HG02759 (cell line): ENCODE results near the gene LAMA4.

Source experiments
- ATAC-seq: cut with Tn5 transposase; IDR thresholded peaks from one replicate; pipeline ENCODE4 v1.9.1; 2021; ENCODE audit warnings: mild to moderate bottlenecking, moderate library complexity; ENCODE audit not compliant: unreplicated experiment

LAMA4 gene

DNA sequence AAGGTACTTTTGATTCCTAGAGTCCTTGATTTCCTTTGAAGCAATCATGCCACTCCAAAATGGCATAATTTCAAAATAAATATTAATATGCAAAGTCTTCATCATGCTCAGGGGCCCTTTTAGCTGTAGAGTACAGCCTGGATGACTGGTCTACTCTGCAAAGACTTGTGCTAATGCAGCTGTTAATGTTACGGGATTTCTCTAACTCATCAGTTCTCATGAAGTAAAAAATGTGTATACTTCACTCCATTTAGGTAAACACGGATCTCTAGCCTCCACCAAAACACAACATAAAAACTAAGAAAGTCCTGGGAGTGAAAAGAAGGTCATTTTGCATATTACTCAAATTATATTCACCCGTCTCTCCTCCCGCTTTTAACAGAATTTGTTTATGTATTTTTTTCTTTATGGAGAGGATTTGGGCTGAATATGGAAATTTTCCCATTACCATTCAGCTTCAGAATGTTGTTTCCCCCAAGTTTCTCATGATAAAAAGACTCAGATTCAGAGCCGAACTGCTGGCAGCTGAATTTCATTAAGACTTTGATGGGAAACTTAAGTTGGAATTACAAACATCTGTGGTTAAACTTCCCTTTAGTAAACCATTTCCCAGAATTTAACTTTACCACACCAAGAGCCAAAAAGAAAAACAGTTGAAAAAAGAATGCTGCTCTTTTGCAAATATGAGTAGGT lies 8.7 kb downstream of the LAMA4 start:
- ATAC-seq: no peak

DNA sequence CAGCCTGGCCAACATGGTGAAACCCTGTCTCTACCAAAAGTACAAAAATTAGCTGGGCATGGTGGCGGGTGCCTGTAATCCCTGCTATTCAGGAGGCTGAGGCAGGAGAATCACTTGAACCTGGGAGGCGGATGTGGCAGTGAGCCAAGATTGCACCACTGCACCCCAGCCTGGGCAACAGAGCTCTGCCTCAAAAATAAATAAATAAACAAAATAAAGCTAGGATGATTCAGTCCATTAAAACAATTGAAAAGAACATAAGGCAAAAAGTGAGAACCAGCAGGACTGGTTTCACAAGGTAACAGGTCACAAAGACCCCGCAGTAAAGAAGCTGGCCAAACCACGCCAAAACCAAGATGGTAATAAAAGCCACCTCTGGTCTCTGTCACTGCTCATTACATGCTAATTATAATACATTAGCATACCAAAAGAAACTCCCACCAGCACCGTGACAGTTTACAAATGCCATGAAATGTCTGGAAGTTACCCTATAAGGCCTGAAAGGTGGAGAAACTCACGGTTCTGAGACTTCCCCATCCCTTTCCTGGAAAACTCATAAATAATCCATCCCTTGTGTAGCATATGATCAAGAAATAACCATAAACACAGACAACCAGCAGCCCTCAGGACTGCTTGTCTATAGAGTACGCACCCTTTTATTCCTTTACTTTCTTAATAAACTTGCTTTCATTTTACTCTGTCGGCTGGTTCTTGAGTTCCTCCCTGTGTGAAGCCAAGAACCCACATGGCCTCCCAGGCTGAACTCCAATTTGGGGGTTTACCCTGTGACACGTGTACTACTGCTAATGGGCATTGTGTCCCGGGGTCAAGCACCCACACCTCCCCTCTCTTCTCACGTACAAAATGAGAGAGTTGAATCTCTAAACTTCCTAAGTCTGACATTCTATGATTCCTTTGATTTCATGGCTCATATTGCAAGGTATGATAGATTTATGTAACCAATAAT lies 10.2 kb downstream of the LAMA4 start:
- ATAC-seq: no peak

DNA sequence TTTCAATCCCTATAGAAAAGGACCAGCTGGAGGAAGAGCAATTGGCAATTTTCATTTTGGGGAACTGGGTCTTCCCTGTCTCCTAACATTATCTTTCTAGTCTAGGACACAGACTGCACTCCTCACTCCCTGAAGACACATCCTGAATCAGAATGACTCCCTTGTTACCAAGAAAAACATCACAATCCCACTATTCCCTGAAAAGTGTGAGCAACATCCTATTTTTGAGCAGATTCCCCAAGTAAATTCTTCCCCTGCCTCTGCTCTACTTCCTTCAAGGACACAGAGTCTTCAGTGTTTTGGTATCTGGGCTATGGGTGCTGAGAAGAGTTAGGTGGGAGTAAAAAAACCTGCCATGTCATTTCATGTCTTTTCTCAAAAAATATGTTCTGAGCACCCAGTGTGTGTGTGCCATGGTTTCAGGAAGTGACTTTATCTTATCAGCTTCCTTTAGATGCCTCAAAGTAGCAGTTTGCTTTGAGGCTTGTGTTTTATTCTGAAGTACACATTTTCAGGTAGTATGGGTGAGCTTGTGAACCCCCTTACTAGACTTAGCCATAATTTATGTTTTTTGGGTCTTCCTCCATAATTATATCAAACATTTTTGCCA lies 12.4 kb downstream of the LAMA4 start:
- no peak for ATAC-seq

DNA sequence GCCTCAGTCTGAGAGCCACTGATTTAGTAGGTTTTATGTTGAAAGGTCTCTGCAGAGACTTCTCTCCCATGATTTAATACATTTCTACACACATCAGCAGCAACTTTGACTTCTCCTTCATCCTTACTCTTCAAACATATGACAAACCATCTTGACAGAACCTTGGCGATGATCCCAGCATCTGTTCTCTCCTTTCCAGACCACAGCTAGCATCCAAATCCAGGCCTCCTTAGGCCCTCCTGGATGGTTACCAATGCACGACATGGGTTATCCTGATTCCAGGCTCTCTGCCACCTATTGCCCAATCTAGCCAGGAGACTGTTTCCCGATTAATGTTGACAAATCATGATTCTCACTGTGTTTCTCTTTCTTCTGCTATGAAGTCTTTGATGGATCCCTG lies 16.8 kb downstream of the LAMA4 start:
- ATAC-seq: no peak

DNA sequence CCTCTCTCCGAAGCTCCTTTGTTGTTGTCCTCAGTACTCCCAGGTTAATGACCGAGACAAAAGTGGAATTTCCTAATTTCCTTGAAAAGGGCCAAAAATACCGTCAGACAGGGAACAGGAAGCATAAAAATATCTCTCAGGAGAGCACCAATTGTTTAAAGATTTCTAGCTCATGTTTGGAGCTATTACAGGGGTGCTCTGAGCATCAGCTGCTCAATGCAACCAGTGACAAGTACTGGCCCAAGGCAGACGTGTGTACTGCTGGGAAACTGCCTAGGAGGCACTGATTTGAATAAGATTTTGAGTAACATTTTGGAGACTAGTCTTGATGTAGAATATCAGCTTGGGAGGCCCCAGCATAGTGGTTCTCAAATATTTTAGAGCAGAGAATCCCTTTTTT lies 17.3 kb downstream of the LAMA4 start:
- no peak for ATAC-seq

DNA sequence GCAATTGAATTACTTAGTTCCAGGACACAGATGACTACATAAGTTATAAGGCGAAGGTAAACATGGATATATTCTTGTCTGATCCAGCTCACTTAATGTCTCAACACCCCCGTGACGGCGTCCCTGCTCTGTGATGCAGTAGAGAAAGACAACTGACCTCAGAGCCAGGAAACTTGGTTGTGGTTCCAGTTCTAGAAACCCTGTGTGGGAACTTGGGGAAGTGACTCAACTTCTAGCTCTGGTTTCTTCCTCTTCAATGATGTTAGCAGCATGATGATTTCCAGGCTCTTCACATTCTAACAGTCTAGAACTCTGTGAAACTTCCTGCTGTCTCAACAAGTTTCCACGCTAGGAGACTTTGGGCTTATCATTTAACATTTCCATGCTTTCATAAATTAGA lies 18.4 kb downstream of the LAMA4 start:
- no peak for ATAC-seq

DNA sequence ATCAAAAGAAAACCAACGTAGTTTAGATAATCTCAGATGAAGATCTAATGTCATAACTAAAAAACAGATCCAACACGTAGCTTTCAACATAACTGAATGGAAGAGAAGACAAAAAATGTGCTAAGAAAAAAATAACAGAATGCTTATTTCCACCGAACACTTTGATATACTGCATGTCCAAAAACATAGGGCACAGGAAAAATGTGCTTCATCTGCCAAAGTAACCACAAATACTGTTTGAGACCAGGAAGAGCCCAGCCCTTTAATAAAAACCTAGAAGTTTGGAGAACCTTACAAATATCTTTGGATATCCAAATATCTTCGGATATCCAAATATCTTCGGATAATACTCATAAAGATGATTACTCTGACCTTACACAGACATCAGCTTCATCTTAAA lies 19.8 kb downstream of the LAMA4 start:
- ATAC-seq: no peak

DNA sequence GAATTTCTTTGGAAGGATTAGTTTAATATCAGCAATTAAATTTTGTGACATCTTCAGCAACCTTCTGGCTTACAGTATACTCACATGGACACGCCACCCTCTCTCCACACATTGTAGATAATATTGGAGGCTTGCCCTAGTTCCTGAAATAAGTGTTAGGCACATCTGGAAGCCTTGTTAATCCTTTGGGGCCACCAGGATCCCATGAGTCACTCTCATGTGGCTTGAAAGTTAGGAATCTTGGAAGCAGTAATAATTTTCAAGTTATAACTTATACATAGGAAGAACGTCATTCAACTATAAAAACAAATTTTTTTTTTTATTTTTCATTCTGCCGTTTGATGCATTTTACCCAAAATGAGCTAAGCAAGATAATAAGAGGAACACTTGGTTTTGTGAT lies 20.5 kb downstream of the LAMA4 start:
- ATAC-seq: no peak

DNA sequence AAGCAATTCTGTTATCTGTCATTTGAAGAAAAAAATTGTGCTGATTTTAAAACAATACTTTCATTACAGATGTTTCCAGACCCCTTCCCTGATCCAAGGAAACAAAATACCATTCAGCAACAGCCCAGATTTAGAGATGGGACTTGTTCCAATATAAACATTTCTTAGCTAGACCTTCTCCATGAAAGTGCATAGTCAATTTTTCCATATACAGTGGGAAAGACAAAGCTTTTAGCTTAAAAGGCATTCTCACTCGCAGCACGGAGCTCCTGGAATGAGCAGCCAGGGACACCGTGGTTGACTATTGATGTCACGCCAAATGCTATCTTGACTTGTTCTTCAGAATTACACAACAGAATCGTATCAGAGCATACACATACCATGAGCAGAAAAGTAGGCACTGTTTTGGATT lies 21.5 kb downstream of the LAMA4 start:
- no peak for ATAC-seq

DNA sequence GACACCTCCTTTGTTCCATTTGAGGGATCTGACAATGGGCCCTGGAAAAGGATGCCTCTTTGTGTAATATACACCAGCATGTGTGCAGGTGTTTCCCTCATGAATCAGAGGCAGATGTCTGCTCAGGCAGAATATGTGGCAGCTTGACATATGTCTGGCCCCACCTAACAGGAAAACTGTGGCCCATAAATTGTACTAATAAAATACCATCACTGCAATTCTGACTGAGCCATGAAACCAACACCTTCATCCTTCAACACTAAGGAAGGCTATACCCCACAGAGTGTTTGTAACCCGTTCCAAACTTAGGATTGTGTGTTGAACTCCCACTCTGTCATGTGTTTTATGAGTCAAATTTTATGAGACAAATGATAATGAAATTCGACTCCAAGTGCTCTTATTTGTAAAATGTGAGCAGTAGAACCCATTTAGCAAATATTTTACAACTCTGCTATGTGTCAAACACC lies 22.7 kb downstream of the LAMA4 start:
- no peak for ATAC-seq

DNA sequence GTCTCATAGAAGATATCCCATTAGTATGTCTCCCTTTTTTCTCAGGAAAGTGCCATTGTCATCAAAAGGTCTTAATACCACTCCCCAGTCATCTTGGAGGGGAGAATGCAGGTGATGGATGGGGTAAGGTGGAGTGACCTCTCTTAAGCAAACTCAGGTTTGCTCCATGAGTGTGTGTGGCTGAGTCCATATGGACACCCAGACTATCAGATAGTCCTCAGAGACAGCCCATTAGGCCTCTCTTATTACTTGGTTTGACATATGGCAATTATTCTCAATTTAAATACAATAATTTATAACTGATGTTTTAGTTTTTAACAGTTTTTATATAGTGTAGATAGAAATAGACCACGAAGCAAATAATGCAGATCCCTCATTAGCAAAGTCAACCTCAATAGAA lies 23.2 kb downstream of the LAMA4 start:
- no peak for ATAC-seq

DNA sequence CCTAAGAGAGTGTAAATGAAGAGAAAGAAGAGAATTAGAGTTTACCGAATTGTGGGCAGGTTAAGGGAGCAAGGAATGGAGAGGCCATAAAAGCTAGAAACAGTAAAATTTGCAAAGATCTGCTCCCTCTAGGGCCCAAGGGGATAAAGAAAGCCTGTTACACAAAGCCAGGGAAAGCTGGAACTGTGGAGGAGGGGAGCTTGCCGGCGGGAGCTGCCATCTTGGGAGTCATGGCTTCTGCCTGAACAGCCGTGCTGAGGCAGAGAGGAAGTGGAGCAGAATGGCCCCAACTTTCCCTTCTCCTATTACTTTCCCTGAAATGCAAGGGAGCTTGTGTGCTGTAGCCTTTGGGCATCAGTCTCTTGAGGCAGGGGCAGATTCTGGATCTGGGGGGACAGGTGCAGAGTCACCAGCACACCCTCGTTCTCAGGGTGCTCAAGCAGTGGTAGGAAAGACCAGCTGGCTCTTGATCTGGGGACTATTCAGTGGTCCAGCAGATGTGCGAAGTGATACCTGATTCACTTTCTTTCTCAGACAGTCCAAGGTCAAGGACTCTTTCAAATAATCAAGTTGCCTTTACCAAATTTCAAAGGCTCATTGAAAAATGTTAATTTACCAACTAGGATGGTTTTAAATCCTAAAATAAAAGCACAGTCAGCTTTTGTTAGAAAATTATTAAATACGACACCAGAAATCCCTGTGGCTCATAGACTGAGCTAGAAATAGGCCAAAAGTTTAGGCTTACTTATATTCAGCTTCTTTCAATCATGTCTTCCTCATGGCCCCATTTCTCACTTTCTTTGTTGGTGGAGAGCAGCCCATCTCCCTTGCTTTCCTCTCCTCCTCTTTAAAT lies 25.7 kb downstream of the LAMA4 start:
- no peak for ATAC-seq

DNA sequence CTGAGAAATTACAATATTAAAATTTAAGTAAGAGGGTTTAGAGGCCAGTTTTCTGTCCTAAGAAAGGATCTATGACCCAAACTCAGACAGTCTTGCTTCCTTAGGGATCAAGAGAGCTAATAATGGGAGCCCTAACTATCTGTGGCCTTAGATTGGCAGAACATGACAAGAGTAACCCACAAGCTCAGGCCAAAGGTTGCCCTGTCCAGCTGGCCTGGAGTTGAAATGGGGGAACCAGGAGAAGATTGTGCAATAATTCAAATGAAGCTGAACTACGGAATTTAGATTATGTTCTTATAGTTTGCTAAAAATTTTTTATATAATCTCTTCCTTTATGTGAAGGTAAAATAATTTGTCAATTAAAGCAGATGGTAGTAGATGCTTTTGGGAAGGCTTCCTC lies 26.4 kb downstream of the LAMA4 start:
- no peak for ATAC-seq

DNA sequence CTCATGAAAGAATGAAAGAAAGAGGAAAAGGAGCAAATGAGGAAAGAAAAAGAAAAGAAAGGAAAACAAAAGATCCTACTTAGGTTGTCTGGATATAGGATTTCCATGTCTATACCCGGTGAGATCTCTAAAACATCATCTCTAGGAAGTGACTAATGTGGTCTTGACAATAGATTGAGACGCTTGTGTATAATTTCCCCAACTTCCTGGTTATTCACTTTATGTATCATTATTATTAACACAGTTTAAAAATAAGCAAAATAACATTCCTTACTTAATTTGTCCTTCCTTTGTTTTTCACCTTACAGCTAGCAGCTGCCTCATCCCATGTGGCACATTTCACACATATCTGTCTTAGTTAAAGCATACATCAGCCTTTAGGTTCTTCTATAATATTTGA lies 27.0 kb downstream of the LAMA4 start:
- no peak for ATAC-seq

DNA sequence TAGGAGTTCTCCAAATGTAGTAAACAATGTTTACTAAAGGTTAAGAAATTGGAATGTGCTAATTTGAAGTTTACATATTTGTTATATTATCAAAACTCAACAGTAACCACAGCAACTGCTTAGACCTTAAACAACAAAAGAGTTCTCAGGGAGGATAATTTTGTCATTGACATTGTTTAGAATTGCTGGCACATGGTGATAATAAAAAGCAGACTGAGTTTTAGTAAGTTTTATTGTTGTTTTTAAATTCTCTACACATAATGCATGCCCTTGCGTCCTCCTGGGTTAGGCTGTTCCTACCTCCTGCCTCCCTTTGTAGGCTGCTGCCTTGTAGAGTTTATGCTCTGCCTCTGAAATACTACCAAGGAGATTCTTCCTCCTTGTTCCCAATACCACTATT lies 28.7 kb downstream of the LAMA4 start:
- no peak for ATAC-seq

DNA sequence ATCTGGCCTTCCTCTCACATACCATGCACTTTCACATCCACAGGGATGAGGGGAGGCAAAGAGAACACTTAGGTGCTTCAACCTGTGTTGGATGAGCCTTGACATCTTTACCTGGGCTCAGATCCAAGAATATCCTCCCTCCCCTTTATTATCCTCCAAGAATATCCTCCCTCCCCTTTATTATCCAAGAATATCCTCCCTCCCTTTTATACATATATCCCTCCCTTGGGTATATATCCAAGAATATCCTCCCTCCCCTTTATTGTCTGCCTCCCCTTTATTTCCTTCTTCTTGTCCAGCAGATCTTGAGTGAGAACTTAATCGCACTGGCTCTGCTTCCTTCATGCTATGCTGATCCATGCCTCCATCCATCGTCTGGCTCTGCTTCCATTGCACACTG lies 30.3 kb downstream of the LAMA4 start:
- ATAC-seq: no peak

DNA sequence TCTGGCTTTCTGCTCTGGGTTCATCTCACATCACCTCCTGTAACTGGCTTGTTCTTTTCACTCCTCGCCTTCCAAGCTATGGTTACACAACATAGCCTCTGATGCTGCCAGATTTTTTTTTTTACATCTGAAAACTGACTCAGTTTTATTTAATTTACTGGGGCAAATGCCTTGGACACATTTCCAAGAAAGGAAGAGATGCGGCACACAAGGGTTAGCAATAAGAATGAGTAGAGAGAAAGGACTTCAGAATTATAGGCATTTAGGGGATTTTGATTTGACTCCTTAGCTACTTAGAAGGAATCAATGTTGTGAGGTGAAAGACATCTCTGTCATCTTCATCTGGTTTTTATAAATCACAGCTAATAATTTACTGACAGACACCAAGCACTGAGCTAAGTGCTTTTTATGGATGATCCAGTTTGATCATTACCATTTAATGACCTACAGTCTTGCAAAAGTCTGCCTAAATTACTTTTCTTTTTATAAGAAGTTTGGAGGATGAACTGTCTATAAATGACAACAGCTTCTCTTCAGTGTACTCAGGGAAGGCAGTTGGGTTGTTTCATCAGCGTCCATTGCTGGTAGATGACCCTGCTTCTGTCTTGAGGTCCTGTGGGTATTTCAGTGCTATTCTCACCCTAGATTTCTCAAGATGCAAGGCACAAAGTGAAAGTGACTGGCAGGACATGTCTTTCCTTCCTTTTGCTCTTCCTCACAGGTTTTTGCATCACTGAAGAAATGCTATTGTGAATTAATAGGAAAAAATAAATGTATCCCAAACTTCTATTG lies 31.1 kb downstream of the LAMA4 start:
- ATAC-seq: no peak

DNA sequence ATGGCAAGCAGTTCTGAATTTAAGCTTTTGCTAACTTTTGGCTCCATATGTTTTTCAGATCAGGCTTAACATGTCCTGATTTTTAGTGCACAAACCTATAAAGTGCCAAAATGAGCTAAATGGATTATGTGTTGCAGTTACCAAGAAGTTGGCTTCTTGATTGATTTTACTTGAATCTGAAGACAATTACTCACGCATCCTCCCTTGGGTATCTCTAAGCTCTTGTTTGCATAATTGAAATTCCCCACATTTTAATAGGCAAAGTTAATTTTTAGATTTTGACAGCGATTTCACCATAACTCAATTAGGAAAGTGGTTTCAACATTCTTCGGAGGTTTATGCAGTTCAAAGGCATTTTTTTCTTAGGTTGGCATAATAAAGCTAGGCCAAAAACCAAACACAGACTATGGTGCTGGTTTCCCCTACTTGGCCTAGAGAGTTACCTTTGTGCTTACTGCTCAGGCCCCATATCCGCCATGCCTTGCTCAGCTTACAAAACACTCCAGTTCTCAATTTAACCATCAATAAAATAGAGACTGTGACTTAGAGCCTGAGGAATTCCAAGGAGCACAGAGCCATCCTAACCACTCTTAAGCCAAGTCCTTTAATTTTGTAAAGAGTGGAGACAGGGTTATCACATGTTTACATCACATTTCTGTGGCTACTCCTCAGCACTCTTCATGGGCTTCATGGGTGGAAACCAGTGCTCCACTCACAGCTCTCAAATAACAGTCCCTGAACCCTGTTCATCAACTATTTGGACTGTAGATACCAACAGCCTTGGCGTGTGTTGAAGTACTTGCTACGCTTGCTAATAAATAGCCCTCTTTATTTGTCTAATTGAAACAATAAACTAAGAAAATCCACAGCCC lies 32.1 kb downstream of the LAMA4 start:
- ATAC-seq: no peak

DNA sequence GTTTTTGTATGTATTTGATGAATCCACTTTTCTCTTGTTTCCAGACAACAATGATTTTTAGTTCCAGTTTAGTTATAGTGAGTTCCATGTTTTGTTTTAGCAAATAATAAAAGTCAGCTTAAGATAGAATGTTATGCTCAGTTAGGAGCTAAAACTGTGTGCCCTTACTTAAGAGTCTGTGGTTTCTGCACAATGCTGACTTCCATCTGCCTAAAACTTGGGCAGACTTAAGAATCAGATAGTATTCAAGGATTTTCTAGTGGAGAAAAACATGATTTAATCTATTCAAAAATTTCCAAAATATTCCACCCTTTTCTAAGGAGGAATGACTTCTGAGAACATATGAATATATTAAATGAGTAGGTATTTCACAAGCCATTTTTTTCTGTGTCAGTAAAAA lies 32.8 kb downstream of the LAMA4 start:
- no peak for ATAC-seq
